Measurements from ENCODE around the gene CFB. TPM values are rescaled to one million over a fixed set of nuclear protein-coding genes. Genes with fewer than 3 reads are reported as not detected.

The CFB gene
- total and polyA plus RNA-seq, 2 donors (not counting 3 experiments of a cell fraction or from before 2014, with no cell fraction given), result 0.87 to 1.5 TPM

GRCh38 chr6:31949926-31950548 is 4.1 kb downstream of the CFB start:
- no peaks in the 10 kb centered on the region for H3K27me3 ChIP-seq (ENCODE audit: control insufficient read depth in 2 of 2, insufficient read depth in 2 of 2, low read length in 2 of 2)
- no TSS peak for BruUV-seq (replicated peaks)
- POLR2A ChIA-PET, result no interaction called here
- no peak overlapping the region for H3K4me2 ChIP-seq (ENCODE audit: insufficient read depth, low read length)
- no peaks in the 10 kb centered on the region for H3K9me1 ChIP-seq (replicated peaks; ENCODE audit: control insufficient read depth, extremely low read depth, insufficient read depth, low read length)
- H3K9ac ChIP-seq (replicated peaks; ENCODE audit: extremely low read depth, insufficient read depth, low read length), result no peak overlapping the region
- H3K9me3 ChIP-seq (replicated peaks; ENCODE audit: control insufficient read depth, insufficient read depth, low read length), result no peaks in the 10 kb centered on the region
- H2AFZ ChIP-seq (ENCODE audit: low read depth, low read length), result no peak overlapping the region
- H3K79me2 ChIP-seq (ENCODE audit: control insufficient read depth, insufficient read depth, low read length), result no peaks in the 10 kb centered on the region
- dilution Hi-C loops (cut with MboI; ENCODE audit: extremely low pct_ligation_motif_present, low sequenced_read_pairs), result no loop called here
- no peaks in the 10 kb centered on the region for H4K20me1 ChIP-seq (replicated peaks; ENCODE audit: control insufficient read depth, extremely low read depth, insufficient read depth, low read length)
- H3K4me3 ChIP-seq (replicated peaks in 1 of 3; ENCODE audit: insufficient read depth in 1 of 3, low read depth in 1 of 3, low read length in 3 of 3), result no peak overlapping the region
- TF ChIP-seq EZH2 (IDR thresholded peaks at IDR 0.05; ENCODE audit: borderline replicate concordance, low read depth, low read length, severe bottlenecking) (no peak), GATA2 (IDR thresholded peaks at IDR 0.05; ENCODE audit: insufficient read depth, insufficient read length, low read depth, low read length) (no peak), FOS (IDR thresholded peaks at IDR 0.05; ENCODE audit: borderline replicate concordance, insufficient read depth, low read length) (no peak), POLR2AphosphoS5 (IDR thresholded peaks at IDR 0.05; ENCODE audit: insufficient read depth, low read depth, low read length) (no peak), MYC (IDR thresholded peaks at IDR 0.05; ENCODE audit: low read depth, low read length) (no peak), POLR2A (IDR thresholded peaks at IDR 0.05; ENCODE audit: low read depth, low read length) (no peak), JUN (IDR thresholded peaks at IDR 0.05; ENCODE audit: borderline replicate concordance, insufficient read depth, insufficient read length, low read depth) (no peak)
- TF ChIP-seq, protein P1, sequence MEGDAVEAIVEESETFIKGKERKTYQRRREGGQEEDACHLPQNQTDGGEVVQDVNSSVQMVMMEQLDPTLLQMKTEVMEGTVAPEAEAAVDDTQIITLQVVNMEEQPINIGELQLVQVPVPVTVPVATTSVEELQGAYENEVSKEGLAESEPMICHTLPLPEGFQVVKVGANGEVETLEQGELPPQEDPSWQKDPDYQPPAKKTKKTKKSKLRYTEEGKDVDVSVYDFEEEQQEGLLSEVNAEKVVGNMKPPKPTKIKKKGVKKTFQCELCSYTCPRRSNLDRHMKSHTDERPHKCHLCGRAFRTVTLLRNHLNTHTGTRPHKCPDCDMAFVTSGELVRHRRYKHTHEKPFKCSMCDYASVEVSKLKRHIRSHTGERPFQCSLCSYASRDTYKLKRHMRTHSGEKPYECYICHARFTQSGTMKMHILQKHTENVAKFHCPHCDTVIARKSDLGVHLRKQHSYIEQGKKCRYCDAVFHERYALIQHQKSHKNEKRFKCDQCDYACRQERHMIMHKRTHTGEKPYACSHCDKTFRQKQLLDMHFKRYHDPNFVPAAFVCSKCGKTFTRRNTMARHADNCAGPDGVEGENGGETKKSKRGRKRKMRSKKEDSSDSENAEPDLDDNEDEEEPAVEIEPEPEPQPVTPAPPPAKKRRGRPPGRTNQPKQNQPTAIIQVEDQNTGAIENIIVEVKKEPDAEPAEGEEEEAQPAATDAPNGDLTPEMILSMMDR (IDR thresholded peaks at IDR 0.05; ENCODE audit: extremely low read depth in 1 of 2, insufficient read depth in 1 of 2, low read depth in 1 of 2, low read length in 2 of 2), result no peak
- TF ChIP-seq, protein P2, sequence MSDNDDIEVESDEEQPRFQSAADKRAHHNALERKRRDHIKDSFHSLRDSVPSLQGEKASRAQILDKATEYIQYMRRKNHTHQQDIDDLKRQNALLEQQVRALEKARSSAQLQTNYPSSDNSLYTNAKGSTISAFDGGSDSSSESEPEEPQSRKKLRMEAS (IDR thresholded peaks at IDR 0.05; ENCODE audit: insufficient read depth, insufficient read length), result no peak
- peaks cover 22 to 30% of the 10 kb centered on the region in 2 experiments for H3K36me3 ChIP-seq (ENCODE audit: control insufficient read depth in 2 of 2, extremely low read depth in 1 of 2, insufficient read depth in 2 of 2, low read length in 2 of 2)
- FAIRE-seq (no peak), DNase-seq (ENCODE audit: low read depth, low spot score) (no peak)
- H3K4me1 ChIP-seq (ENCODE audit: control insufficient read depth, extremely low read depth, insufficient read depth, low read length), result peaks cover 3% of the 10 kb centered on the region
- intact Hi-C loops (cut with micrococcal nuclease), result loop anchor here (10.0 kb wide), 1 partner anchor 115 kb away; no protein-coding TSS in a partner anchor
- CTCF ChIA-PET, result interaction anchor here (3.3 kb wide), 1 partner anchor 52 kb away, joined by 31 read pairs; the partner anchor contains the start of gene EHMT2
- H3K27ac ChIP-seq (ENCODE audit: insufficient read depth, low read depth, low read length), result no peak overlapping the region
